GM20000 (cell line): ENCODE data around the gene CNTNAP5.

Experiments used
- DNase-seq: peaks from one replicate; pipeline ENCODE4 v3.0.0; 2012; ENCODE audit warnings: low spot score
- TF ChIP-seq, protein P1 (sequence below): IDR thresholded peaks from 2 replicates; pipeline ENCODE4 v1.5.1; 2012; ENCODE audit warnings: mild to moderate bottlenecking, control low read depth; ENCODE audit errors: extremely low read depth, missing control alignments

The CNTNAP5 gene

GRCh38 chr2:124272261-124272841 lies 247.3 kb downstream of the CNTNAP5 start:
- TF ChIP-seq, protein P1, sequence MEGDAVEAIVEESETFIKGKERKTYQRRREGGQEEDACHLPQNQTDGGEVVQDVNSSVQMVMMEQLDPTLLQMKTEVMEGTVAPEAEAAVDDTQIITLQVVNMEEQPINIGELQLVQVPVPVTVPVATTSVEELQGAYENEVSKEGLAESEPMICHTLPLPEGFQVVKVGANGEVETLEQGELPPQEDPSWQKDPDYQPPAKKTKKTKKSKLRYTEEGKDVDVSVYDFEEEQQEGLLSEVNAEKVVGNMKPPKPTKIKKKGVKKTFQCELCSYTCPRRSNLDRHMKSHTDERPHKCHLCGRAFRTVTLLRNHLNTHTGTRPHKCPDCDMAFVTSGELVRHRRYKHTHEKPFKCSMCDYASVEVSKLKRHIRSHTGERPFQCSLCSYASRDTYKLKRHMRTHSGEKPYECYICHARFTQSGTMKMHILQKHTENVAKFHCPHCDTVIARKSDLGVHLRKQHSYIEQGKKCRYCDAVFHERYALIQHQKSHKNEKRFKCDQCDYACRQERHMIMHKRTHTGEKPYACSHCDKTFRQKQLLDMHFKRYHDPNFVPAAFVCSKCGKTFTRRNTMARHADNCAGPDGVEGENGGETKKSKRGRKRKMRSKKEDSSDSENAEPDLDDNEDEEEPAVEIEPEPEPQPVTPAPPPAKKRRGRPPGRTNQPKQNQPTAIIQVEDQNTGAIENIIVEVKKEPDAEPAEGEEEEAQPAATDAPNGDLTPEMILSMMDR = no peak
- no peak for DNase-seq

- no peak for DNase-seq
- TF ChIP-seq, protein P1 = no peak
These were observed 256.5 kb downstream of the CNTNAP5 start for GRCh38 chr2:124281541-124281940.

DNA sequence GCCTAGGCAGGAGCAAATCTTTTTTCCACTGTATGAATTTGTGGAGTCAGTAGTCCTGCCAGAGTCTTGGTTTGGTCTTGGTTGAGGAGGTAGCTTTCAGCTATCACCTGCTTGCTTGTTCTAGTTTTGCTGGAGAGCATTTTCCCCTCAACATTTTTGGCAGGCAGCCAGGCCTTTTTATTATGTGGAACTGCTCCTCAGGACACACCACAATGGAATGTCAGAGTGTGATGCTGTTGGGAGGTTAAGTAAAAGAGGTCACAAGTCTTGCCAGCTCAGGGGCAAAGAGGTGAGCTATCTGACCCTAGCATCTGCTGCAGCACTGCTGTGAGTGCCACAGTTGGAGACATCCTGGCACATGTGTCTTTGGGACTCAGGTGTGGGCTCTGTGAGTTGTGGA lies 258.0 kb downstream of the CNTNAP5 start:
- TF ChIP-seq, protein P1 = no peak

GRCh38 chr2:124286089-124286783 lies 261.1 kb downstream of the CNTNAP5 start:
- TF ChIP-seq, protein P1 = no peak

More for the DNA sequence above, 258.0 kb downstream of the CNTNAP5 start:
- no peak for DNase-seq

DNA sequence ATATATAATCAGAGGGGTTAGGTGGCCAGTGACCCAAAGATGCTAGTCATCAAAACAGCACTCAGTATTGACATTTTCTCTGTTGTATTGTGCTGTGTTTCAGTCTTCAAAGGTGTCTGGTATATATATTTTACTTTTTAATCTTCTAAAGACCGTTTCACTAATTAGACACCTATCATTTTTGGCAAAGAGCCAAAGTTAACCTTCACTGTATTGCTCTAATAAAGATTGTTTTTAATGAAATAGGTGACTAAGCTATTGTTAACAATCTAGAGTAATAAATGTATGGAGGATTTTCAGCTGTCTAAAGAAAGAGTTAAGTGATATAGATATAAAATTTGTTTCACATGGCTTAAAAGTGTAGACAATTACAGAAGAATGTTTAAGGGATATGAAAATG lies 264.0 kb downstream of the CNTNAP5 start:
- no peak for DNase-seq
- TF ChIP-seq, protein P1 = no peak

More at GRCh38 chr2:124286089-124286783, 261.1 kb downstream of the CNTNAP5 start:
- no peak for DNase-seq

- DNase-seq = no peak
- TF ChIP-seq, protein P1 = no peak
These were observed 264.5 kb downstream of the CNTNAP5 start for GRCh38 chr2:124289615-124290014.

GRCh38 chr2:124296470-124296869 lies 271.4 kb downstream of the CNTNAP5 start:
- TF ChIP-seq, protein P1 = no peak
- DNase-seq = no peak
